Amygdala (tissue), 56 donors: Measurements from ENCODE around the gene HSPA4.

Experiments
- DNase-seq, 56 donors: peaks; one replicate each; lab custom pipeline; 2025; lab: John Stamatoyannopoulos, UW

HSPA4 gene

GRCh38 chr5:133086366-133086875 lies 34.6 kb downstream of the HSPA4 start:
- DNase-seq = no peak

- DNase-seq = no peak
These were observed 36.3 kb downstream of the HSPA4 start for GRCh38 chr5:133088064-133088463.

GRCh38 chr5:133091034-133091433 lies 39.2 kb downstream of the HSPA4 start:
- DNase-seq = no peak

GRCh38 chr5:133106343-133106742 lies 54.5 kb downstream of the HSPA4 start:
- no peak for DNase-seq

- no peak for DNase-seq
These were observed 55.2 kb downstream of the HSPA4 start for GRCh38 chr5:133106761-133107572.

- DNase-seq = no peak
These were observed 56.7 kb downstream of the HSPA4 start for GRCh38 chr5:133108481-133108921.

GRCh38 chr5:133109655-133110483 lies 58.1 kb downstream of the HSPA4 start:
- no peak for DNase-seq

GRCh38 chr5:133110709-133111108 lies 58.9 kb downstream of the HSPA4 start:
- no peak for DNase-seq

- DNase-seq = peak in 54 of 56 donors; percentile 18 to 89 (median 59)
These were observed 59.5 kb downstream of the HSPA4 start for GRCh38 chr5:133111299-133111698.

GRCh38 chr5:133112026-133112660 lies 60.3 kb downstream of the HSPA4 start:
- no peak for DNase-seq

GRCh38 chr5:133113331-133114061 lies 61.7 kb downstream of the HSPA4 start:
- no peak for DNase-seq

GRCh38 chr5:133114166-133114932 lies 62.5 kb downstream of the HSPA4 start:
- DNase-seq = no peak

- no peak for DNase-seq
These were observed 63.1 kb downstream of the HSPA4 start for GRCh38 chr5:133114933-133115310.

- no peak for DNase-seq
These were observed 64.8 kb downstream of the HSPA4 start for GRCh38 chr5:133116601-133117000.

- DNase-seq = no peak
These were observed 65.5 kb downstream of the HSPA4 start for GRCh38 chr5:133117166-133117911.

GRCh38 chr5:133117912-133118445 lies 66.2 kb downstream of the HSPA4 start:
- no peak for DNase-seq

- DNase-seq = no peak
These were observed 66.9 kb downstream of the HSPA4 start for GRCh38 chr5:133118741-133119140.

GRCh38 chr5:133119233-133119711 lies 67.5 kb downstream of the HSPA4 start:
- peak in 1 of 56 donors; percentile 20 for DNase-seq
